GM19467 (cell line): ENCODE results near the gene PRSS8.
"Not testable (repeated sequence)": the region's sequence is repeated elsewhere in the genome, so short reads cannot be mapped to it uniquely, and the experiment has no call there.

Source experiments
- ATAC-seq: cut with Tn5 transposase; IDR thresholded peaks from one replicate; pipeline ENCODE4 v1.9.1; 2021; ENCODE audit warnings: mild to moderate bottlenecking, moderate library complexity; ENCODE audit not compliant: unreplicated experiment

The PRSS8 gene

DNA sequence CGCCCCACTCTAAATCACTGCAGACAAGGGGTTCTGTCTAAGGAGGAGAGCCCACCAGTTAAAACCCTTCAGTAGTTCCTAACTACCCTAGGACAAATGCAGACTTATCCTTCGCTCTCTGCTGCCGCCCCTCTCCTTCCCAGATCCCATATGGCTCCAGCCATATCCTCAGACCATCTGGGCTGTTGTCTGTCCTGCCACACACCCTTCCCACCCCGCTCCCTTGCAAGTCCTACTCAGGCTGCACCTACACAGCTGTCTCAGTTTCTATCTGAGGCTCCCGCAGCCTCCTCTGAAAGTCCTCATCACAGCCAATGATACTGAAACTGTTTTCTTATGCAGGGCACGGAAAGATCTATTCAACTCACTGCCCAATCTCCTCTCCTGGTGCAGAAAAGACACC is 28.1 kb downstream of the PRSS8 start:
- no peak for ATAC-seq

DNA sequence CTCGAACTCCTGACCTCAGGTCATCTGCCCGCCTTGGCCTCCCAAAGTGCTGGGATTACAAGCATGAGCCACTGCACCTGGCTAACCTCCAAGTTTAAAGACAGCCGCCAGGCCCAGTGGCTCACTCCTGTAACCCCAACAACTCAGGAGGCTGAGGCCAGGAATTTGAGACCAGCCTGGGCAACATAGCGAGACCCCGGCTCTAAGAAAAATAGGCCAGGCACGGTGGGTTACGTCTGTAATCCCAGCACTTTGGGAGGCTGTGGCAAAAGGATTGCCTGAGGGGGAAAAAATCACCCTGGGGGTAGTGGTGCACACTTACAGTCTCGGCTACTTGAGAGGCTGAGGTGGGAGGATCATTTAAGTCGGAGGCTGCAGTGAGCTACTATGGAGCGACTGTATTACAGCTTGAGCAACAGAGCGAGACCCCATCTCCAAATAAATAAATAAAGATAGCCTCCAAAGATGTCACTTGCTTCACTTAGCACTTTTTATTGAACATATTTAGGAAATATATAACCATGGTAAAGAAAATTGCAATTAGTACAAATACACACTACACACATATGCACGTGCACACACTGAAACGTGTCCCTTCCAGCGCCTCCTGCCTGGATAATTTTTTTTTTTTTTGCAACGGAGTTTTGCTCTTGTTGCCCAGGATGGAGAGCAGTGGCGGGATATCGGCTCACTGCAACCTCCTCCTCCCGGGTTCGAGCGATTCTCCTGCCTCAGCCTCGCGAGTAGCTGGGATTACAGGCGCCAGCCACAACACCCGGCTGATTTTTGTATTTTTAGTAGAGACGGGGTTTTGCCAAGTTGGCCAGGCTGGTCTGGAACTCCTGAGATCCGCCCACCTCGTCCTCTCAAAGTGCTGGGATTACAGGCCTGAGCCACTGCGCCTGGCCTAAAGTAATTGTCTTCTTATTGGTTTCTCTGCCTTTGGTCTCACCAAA is 28.7 kb downstream of the PRSS8 start:
- ATAC-seq = no peak

DNA sequence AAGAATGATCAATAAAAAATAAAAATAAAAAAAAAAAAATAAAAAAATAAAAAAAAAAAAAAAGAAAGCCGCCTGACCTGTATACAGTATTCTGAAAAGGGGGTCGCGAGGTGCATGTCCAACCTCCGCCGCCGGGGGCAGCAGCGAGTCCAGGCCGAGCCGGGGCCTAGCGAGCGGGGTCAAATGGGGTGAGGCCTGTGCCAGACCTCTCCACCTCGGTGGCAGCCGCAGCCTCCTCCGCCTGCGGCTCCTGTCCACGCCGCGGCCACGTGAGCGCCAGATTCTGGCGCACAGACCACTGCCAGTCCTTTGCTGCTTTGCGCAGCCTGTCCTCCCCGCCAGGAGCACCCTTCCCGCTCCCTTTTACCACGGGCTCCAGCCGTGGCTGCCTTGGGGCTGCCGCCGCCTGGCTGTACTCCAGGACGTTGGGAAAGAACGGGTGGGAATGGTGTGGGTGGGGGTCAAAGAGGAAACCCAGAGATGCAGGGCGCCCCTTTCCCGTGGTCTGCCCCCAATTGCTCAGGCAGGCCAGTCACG is 29.8 kb downstream of the PRSS8 start:
- peak; percentile 52 for ATAC-seq

DNA sequence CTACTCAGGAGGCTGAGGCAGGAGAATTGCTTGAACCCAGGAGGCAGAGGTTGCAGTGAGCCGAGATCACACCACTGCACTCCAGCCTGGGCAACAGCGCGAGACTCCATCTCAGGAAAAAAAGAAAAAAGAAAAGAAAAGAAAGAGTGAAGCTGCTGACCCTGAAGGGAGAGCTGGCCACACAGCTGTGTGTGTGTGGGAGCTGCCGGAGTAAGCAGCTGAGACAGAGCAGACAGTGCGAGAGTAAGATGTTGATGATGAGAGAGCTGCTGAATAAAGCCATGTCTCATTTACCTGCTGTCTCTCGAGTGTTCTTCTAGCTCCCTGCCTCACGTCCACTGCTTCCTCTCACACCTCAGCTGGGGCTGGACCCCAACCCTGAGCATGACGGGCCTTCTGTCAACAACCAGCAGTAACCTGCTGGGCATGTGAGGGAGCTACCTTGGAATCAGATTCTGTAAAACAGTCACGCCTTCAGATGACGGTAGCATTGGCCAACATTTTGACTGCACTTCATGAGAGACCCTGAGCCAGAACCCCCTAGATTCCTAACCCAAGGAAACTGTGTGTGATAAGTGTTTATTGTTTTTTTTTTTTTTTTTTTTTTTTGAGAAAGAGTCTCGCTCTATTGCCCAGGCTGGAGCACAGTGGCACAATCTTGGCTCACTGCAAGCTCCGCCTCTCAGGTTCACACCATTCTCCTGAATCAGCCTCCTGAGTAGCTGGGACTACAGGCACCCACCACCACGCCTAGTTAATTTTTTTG is 34.5 kb downstream of the PRSS8 start:
- not testable (repeated sequence) for ATAC-seq

DNA sequence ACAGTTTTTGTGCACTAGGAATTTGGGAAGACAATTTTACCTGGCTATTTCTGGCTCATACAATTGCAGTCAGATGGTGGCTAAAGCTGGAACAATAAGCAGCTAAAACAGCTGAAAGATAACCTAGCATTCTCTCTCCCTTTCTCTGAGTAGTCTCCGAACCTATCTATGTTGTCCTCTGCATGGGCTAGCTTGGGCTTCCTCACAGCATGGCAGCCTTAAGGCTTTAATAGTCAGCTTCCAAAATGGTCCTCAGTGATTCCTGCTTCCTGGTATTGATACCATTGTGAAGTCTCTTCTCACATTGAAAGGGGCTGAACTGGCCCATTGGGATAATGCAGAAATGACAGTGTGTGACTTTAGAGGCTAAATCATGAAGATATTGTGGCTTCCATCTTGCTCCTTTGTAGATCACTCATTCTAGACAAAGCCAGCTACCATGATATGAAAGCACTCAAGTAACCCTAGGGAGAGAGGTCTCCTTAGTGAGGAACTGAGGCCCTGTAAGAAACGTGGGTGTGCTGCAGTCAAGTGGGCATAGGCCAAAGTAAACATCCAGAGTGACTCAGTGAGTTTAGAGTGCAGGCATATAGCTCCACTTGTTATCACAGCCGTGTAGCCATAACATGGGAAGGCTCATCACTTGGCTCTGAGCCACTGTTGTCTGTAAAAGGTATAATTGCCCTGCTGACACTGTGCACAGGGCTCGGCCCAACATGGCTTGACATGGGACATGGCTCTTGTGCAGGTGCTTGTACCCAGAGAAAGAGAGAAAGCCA is 35.5 kb downstream of the PRSS8 start:
- ATAC-seq = no peak

DNA sequence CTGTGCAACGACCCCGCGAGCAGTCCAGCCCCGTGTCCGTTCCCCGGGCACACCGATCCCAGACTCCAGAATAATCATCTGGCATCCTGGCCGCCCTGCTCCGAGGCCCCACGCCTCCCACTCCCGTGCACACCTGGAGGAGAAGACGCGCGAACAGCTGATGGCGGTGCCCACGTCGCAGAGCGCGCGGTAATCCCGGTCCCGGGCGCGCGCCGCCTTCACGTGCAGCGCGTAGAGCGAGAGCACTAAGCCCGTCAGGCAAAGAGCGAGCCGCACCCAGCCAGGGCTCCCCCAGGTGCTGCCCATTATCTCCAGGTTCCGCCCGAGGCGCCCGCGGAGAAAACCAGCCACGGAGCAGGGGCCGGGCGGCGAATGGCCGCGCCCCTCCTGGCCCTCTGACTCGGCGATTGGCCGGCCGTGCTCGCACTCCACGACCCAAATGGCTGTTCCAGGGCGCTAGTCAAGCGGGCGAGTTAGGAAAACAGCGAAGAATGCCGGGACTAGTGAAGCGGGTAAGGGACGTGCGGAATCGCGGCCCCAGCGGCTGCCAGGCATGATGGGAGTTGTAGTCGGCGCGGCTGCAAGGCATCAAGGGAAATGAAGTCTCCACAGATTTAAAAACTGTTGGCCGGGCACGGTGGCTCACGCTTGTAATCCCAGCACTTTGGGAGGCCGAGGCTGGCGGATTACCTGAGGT is 41.0 kb downstream of the PRSS8 start, which contains the start of gene VKORC1:
Gene VKORC1 (minus strand): TSS at position 374 of the 697 bp plus-strand sequence. CDS start 68 bp downstream, at position 306.
- ATAC-seq = peak; percentile 78

DNA sequence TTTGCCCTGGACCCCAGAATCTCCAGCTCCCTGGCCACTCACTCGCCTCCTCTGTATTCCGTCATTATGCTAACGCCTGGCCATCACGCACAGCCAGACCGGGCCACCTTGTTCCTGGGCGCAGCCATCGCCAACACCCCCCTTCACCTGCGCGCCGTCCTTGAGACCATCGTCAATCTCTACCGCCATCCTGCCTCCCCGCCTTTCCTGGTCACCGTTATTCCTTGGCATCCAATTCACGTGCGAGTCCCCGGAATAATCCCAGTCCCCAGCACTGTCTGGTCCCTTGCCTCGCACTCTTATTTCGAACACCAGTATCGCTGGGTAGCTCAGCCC is 41.5 kb downstream of the PRSS8 start:
- peak; percentile 9 for ATAC-seq

DNA sequence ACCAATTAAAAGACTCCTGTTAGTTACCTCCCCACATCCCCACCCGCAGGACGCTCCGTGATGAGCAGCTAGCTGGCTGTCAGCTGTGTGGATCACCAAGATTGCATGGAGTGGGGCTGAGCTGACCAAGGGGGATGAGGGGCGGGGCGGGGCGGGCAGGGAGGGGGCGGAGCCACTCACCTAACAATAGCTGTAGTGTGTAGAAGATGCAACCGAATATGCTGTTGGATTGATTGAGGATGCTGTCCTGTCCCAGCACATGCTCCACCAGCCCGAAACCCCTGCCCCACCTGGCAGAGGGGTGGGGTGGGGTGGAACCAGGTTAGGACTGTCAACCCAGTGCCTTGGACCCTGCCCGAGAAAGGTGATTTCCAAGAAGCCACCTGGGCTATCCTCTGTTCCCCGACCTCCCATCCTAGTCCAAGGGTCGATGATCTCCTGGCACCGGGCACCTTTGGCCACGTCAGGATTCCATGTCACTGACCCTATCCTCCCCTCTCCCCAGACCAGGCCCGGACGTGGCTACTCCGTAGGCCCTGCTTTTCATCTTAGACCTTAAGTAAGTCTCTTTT is 42.3 kb downstream of the PRSS8 start:
- no peak for ATAC-seq

DNA sequence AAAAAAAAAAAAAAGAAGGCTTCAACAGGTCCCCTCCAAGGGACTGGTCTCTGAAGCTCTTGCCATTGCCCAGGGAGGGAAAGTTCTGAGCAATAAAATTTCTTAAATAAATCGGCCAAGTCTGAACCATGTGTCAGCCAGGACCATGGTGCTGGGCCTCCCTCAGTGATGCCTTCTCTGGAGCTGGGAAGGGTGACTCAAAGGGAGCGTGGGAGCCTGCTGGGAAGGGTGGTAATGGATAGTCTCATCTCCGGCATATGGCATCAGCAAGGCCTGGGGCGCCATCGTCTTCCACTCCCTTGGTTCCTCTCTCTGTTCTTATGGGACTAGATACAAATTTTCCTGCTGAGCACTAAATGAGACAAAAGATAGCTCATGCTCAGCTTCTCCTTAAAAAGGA is 43.2 kb downstream of the PRSS8 start:
- ATAC-seq = no peak

DNA sequence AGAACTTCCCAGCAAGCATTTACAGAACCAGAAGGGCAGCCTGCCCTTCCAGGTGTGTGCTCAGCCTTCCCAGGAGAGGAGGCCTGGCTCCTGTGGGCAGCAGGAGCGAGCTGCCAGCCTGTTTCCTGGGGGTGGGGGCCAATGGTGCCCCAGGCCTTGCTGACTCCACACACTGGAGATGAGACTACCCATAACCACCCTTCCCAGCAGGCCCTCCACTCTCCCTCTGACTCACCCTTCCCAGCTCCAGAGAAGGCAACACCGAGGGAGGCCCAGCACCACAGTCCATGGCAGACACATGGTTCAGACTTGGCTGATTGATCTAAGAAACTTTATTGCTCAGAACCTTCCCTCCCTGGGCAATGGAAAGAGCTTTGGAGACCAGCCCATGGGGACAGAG is 45.0 kb downstream of the PRSS8 start:
- no peak for ATAC-seq

DNA sequence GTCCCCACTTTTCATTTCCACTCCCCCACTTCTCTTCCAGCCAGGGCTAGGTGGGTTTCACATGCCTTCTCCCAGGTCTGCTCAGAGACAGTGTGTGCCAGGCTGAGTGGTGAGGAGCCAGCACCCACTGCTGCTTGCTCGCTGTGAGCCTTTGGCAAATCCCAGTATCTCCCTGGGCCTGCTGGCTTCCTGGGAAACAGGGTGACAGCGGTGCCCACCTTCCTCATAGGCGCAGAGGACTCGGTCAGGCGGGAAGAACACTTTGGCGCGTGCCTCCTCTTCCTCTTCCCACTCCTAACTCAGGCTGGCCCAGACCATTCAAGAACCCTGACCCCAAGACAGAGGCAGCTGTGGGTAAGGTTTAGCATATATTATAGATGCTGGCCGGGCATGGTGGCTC is 46.3 kb downstream of the PRSS8 start:
- no peak for ATAC-seq

DNA sequence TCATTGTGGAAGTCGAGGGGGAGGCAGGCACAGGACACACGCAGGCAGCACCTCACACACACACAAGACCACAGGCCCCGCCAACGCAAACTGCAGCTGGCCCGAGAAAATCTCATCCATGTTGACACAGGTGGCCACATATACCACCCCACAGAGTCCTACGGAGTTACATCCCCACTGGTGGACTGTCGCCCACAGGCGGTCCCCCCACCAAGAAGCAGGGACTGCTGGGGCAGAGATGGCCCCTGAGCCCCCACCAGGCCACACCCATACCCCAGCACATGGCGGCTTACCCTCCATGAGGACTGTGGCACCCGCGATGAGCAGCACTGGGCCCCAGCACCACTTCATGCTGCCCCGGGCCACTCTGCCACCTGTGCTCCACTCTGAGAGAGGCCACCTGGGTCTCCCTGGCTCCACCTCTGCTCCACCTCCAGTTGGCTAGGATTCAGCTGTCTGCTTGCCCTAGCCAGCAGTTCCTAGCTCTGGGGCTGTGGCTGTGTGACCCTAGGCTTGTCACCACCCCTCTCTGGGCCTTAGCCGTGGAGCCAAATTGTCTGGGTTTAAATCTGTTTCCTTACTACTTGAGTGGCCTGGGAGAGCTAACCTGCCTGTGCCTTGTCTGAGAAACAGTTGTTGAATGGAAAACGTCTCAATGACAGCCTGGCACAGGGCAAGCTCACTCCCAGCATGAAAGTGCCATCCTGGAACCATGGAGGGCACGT is 46.9 kb downstream of the PRSS8 start, which contains the start of gene PRSS53:
Gene PRSS53 (minus strand): TSS at position 485 of the 725 bp plus-strand sequence. CDS start 134 bp downstream, at position 351.
- ATAC-seq = no peak

DNA sequence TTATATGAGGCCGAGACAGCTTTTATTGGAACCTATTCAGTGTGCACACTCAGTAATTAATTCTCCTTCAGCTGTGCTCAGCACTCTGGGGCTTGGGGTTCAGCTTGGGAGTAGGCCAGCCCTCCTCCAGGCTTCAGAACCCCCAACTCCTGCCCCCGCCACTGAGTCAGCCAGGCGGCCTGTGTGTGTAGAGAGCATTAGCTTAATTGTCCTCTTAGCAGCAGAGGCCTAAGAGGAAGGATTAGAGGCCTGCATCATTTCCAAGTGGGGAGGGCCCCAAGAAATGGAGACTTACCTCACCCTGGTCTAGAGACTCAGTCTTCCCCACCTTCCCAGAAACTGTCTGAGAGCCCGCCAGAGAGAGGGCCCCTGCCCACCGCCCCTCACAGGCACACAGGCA is 47.6 kb downstream of the PRSS8 start:
- ATAC-seq = no peak

DNA sequence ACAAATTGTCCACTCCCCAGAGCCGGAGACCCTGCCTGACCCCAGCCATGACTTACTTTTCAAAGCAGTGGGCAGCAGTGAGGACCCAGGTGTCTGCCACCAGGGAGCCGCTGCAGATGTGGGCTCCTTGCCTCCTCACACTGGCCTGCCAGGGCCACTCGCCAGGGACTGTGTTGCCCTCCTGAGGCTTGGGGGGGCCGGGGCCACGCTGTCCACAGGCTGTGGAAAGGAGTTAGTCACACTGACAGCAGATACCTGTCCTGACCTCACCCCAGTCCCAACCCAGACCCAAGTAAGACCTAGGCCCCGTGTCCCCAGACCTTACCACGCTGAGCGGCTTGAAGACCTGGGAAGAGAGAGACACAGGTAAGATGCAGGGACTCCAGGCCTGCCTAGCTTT is 48.0 kb downstream of the PRSS8 start:
- no peak for ATAC-seq

DNA sequence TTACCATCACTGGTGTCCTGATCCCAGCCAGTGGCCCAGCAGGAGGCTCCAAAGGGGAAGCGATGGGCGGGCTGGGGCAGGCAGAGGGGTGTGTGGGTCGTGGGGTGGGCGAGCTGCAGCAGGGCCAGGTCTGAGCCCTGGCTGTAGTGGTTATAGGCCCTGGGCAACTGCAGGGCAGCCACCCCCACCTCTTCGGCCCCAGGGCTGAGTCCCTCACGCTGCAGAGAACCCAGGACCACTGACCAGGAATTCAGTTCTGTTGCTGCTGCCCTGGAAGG is 49.0 kb downstream of the PRSS8 start:
- no peak for ATAC-seq

DNA sequence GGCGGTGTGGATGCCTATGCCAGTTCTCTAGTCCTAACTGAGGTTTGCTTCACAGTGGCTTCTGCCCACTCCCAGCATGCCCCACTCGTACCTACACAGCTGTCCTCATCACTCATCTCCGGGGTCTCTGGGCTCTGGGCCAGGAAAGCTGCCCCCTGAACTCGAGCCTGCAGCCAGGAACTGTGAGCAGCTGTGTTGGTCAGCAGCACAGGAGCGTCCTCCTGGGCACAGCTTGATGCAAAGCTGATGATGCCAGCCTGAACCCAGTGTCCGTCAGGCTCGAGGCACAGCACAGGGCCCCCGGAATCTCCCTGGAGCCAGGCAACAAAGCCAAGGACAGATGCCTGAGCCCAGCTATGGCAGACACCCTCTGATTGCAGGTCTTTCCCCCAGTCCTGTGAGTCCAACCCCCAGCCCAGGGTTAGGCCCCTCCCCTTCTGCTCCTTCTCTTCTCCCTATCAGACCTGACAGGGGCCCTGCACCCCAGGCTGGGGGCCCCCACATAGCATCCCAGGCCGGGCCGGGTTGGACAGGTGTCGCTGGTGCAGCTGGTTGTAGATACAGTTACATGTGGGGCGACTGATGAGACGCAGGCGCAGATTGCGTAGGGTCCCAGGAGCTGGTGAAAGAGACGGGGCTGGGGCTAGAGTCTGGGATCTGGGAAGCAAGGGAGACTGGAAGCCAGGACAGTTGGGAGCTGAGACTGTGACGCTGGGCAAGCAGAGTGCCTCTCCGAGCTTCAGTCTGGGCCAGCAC is 49.5 kb downstream of the PRSS8 start:
- ATAC-seq = no peak

DNA sequence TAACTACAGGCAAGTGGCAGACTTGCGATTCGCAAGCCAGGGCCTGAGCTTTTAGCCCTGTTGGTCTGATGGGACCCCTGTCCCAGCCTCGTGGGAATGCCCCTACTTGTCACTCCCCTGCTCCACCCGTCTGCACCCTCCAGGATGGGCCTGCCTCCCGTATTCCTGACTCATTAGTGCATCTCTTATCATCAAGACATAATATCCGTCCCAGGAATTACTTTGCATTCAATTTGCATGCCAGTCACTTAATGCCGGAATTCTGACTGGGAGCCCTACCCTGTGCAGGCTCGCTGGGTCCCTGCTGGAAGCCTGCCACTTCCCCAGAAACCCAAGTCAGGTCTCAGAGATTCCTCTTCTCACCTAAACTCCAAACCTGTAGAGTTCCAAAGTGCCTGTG is 50.1 kb downstream of the PRSS8 start:
- no peak for ATAC-seq

DNA sequence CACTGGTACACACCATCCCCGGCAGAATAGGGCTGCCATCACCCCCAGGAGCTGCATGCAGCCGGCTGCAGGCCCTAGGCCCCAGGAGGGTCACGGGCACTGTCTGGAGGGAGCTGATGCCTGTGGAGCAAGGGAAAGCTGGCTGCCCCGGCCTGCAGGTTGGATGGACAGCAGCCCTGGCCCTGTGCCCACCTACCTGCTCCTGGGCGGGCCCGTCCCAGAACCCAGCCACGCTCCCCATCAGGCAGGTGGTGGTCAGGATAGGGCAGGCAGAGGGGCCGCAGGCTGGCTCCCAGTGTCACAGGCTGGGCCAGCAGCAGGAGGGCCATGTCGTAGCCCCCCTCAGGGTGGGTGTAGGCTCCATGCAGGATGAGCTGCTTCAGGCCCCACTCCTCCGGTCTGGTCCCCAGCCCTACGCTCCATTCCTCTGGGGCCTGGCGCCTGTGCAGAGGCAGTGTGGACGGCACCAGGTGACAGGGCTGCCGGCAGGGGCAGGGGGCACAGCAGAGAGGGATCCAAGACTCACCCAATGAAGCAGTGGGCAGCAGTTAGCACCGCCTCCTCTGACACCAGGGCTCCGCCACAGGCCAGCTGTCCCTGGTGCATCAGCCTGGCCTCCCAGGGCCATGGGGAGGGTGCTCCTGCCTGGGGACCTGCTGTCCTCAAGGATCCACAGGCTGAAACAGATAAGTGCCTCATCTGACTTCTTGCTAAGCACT is 50.8 kb downstream of the PRSS8 start:
- ATAC-seq = no peak
